H1 (cell line): Measurements from ENCODE around the gene MB. TPM values are rescaled to one million over a fixed set of nuclear protein-coding genes. Genes with fewer than 3 reads are reported as not detected.

Experiments
- BACH1 ChIP-seq: IDR thresholded peaks from 2 replicates; pipeline ENCODE4 v1.6.1; 2012; ENCODE audit warnings: low read length, improper control_type of control experiment
- PHF8 ChIP-seq: fragments of 200-600 bp; sonication (generic); conservative IDR thresholded peaks from 2 replicates; pipeline ENCODE4 v1.7.1; 2012; ENCODE audit warnings: low read depth, mild to moderate bottlenecking, inconsistent platforms, low read length, moderate library complexity
- RXRA ChIP-seq: IDR thresholded peaks from 2 replicates; pipeline ENCODE4 v1.6.1; 2011; ENCODE audit warnings: low read depth, mild to moderate bottlenecking, low read length, moderate library complexity; ENCODE audit not compliant: insufficient read depth
- polyA plus RNA-seq, 7 experiments: library from polyadenylated mRNA; depleted of rRNA in 3 of 7; stranded (reverse) in 5 of 7; unstranded in 2 of 7; fragments of >200 nt in 5 of 7; fragments of 200-250 nt in 2 of 7; gene quantifications; 1 replicate in 5 of 7; 2 replicates in 1 of 7; 4 replicates in 1 of 7; pipeline versions ENCODE4 v1.2.1 to v1.2.3, GENCODE V29; 2011 to 2013; ENCODE audit warnings: missing spikeins in 2 of 7, mixed read lengths in 2 of 7
- total RNA-seq: library from RNA; stranded (reverse); fragmentation: NEBNext Ultra II Directional; extraction: Animal tissue kit (Norgen Biotek cat#: 25700); gene quantifications from 2 replicates; pipeline ENCODE4 v1.2.1, GENCODE V29; 2021

Gene MB
- total and polyA plus RNA-seq, 2 of the 8 experiments (the other 6 are each of a cell fraction or from before 2014, with no cell fraction given): 1.5 TPM; not detected in 1

- no peak for TF ChIP-seq BACH1
- TF ChIP-seq RXRA: no peak
- no peak for TF ChIP-seq PHF8
- TF ChIP-seq, all 59 proteins: peak for 0
These were observed 46.2 kb upstream of the MB start (continued) for GRCh38 chr22:35663371-35663770.
